GM13976 (cell line): ENCODE data around the gene IL24.
"Not testable (repeated sequence)": the region's sequence is repeated elsewhere in the genome, so short reads cannot be mapped to it uniquely, and the experiment has no call there.

Experiments
- DNase-seq: peaks from one replicate; pipeline ENCODE4 v3.0.0; 2012; ENCODE audit warnings: low spot score
- in situ Hi-C: fragments of 300-500 bp; cut with MboI; formaldehyde crosslinking; loops from one replicate; pipeline ENCODE4 v1.12.0; 2022; ENCODE audit warnings: low sequenced_read_pairs, mixed read lengths, inconsistent platforms; ENCODE audit not compliant: unreplicated experiment
- TF ChIP-seq, protein P1 (sequence below): IDR thresholded peaks from 2 replicates; pipeline ENCODE4 v1.5.1; 2012; ENCODE audit warnings: borderline replicate concordance, mild to moderate bottlenecking; ENCODE audit not compliant: insufficient read depth; ENCODE audit errors: extremely low read depth, missing control alignments, control extremely low read depth

IL24 gene

DNA sequence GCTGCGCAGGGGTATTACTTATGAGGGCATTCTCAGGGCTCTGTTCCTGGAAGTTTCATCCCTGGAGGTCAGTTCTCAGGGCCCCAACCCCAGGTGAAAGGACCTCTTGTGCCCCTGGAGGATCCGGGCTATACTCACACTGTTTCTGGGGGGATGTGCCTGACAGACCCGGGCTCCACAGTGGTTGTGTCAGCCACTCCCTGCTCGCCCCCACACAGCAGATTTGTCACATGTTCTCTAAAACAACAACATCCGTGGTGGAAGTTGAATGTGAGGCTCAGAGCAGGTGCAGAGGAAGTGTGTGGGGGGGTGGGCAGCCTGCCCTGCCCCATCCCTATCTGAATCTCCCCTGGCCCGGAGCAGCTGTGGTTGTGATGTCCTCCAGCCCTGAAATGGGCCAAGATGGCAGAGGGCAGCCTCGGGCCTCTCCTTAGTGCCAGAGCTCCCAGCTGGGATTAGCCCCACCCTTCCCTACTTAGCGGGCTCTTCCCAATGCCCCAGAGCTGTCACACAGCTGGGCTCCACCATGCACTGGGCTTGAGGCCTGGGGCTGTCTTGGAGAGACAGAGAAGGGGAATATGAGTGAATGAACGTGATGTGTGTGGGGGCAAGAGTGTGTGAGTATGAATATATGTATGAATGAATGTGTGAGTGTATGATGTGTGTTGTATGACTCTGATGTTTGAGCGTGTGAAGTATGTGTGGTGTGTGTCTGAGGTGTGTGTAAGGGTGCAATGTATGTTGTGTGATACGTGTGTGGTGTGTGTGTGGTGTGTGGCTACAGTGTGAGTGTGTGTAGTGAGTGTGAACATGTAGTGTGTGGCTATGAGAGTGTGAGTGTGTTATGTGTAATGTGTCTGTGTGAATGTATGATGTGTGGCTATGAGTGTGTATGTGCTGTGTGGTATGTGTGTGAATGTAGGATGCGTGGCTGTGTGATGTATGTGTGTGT is 26.0 kb downstream of the IL24 start:
- in situ Hi-C loops, result no loop called here
- TF ChIP-seq, protein P1, sequence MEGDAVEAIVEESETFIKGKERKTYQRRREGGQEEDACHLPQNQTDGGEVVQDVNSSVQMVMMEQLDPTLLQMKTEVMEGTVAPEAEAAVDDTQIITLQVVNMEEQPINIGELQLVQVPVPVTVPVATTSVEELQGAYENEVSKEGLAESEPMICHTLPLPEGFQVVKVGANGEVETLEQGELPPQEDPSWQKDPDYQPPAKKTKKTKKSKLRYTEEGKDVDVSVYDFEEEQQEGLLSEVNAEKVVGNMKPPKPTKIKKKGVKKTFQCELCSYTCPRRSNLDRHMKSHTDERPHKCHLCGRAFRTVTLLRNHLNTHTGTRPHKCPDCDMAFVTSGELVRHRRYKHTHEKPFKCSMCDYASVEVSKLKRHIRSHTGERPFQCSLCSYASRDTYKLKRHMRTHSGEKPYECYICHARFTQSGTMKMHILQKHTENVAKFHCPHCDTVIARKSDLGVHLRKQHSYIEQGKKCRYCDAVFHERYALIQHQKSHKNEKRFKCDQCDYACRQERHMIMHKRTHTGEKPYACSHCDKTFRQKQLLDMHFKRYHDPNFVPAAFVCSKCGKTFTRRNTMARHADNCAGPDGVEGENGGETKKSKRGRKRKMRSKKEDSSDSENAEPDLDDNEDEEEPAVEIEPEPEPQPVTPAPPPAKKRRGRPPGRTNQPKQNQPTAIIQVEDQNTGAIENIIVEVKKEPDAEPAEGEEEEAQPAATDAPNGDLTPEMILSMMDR, result no peak
- peak; percentile 75 for DNase-seq

DNA sequence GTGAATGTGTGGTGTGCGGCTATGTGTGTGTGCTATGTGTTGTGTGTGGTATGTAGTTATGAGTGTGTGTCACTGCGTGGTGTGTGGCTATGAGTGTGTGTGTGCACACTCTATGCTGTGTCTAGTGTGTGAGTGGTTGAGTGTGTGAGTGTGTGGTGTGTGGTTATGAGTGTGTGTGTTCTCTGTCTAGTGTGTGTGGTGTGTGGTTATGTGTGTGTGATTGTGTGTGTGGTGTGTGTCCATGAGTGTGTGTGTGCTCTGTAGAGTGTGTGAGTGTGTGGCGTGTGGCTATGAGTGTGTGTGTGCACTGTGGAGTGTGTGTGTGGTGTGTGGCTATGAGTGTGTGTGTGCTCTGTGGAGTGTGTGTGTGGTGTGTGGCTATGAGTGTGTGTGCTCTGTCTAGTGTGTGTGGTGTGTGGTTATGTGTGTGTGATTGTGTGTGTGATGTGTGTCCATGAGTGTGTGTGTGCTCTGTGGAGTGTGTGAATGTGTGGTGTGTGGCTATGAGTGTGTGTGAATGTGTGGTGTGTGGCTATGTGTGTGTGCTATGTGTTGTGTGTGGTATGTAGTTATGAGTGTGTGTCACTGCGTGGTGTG is 26.8 kb downstream of the IL24 start:
- in situ Hi-C loops, DNase-seq: not testable (repeated sequence)

DNA sequence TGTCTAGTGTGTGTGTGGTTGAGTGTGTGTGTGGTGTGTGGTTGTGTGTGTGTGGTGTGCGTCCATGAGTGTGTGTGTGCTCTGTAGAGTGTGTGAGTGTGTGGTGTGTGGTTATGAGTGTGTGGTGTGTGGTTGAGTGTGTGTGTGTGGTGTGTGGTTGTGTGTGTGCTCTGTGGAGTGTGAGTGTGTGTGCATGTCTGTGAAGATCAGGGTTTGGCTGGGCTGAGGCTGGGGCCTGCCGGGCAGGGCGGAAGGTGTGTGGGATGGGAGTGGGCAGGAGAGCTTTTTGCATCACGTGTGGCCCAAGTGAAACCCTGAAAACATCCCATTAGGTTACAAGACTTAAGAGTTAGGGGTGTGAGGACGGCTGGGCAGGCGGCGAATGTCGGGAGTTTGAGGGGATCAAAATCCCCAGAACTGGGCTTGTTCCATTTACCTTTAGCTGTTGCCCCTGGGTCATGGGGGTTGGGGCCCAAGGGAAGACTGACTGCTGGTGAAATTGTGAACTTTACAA is 27.4 kb downstream of the IL24 start:
- in situ Hi-C loops, result no loop called here
- TF ChIP-seq, protein P1, result no peak
- DNase-seq, result peak; percentile 61

DNA sequence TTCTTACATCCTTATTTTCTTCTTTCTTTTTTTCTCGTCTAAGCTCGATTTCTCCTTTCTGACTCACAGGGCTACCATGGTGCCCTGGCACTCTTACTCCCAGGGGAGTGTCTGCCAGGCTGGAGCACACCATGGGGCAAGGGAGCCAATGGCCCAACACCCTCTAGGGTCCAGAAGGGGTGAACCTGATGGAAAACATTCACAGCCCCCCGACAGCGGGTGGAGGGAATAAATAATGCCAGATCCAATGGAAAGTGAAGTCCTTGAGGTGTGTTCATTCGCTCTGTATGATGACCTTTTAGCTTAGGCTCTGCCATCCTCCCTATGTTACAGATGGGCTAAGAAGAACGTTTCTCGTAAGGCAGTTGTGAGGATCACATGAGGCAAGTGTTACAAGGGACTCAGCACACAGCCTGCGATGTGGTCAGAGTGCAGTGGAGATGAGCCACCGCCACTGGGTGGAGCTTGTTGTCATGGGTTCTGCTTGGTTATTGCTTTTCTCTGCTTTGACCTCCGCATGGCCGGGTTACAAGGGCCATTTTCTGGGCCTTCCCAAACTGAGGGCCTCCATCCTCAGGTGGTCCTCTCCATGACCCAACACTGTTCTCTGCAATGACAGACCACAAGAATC is 28.0 kb downstream of the IL24 start:
- DNase-seq, result peak; percentile 83
- in situ Hi-C loops, result no loop called here
- TF ChIP-seq, protein P1, result peak; percentile 42

DNA sequence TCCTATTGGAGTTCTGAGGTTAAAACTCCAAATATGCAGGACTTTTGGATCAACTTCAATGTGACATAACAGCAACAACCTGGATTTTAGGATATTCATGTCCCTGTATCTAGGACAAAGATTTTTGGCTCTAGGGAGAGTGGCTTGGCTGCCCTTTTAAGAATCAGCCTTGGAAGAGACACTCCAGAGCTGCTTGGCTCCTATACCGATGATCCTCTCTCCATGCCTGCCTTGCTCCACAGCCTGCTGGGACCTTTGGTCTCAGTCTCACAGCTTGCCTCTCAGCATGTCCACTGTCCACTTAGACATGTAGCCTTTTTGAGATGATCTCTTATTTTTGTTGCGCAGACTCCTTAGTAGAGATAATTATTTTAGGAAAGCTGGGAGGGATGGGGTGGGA is 29.0 kb downstream of the IL24 start:
- in situ Hi-C loops, result no loop called here
- TF ChIP-seq, protein P1, result no peak

DNA sequence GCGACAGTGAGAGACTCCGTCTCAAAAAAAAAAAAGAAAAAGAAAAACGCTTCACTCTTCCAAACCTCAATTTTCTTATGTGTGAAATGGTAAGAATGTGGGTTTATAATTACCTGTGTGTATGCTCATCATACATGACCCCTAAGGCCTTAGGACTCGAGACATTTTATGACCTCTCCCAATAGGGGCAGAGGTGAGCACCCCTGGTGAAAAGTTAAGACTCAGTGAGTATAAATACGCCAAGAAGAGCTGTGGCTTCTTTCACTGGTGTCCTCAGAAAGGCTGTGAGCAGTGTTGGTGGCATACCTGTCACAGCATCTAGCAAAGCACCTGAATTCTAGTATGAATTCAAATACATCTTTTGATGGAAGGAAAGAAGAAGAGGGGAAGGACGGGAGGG is 32.3 kb downstream of the IL24 start:
- in situ Hi-C loops, result no loop called here
- no peak for DNase-seq
- TF ChIP-seq, protein P1, result no peak

More for the DNA sequence above, 29.0 kb downstream of the IL24 start:
- no peak for DNase-seq
